H1 (cell line): ENCODE results near the gene AHNAK2. TPM values are rescaled to one million over a fixed set of nuclear protein-coding genes. Genes with fewer than 3 reads are reported as not detected.

ENCODE experiments used
- CTCF ChIA-PET: fragments of 300-600 bp; sonication (Branson Sonifier 250); formaldehyde crosslinking; loops from one replicate; lab custom pipeline; 2021; ENCODE audit not compliant: partially characterized antibody; lab: Charles Lee
- POLR2A ChIA-PET: fragments of 300-600 bp; sonication (Branson Sonifier 250); formaldehyde crosslinking; loops from one replicate; lab custom pipeline; 2021; ENCODE audit warnings: inconsistent platforms; ENCODE audit not compliant: partially characterized antibody; lab: Charles Lee
- DNase-seq, 2 experiments: peaks; one replicate each; pipeline versions ENCODE4 v3.0.0 to v3.0.0-alpha.2; 2010 to 2022; ENCODE audit warnings: low spot score in 2 of 2, low read depth in 1 of 2, mixed read lengths in 1 of 2
- FAIRE-seq: peaks from 2 replicates; lab custom pipeline; 2011; peaks lifted over from hg19 to GRCh38; lab: Jason Lieb, UNC
- H2AFZ ChIP-seq: 2 replicates; pipeline ENCODE4 v1.8.1; 2012; ENCODE audit warnings: low read length, inconsistent platforms
- H2AK5ac ChIP-seq: 2 replicates; pipeline ENCODE4 v1.6.1; 2013; ENCODE audit warnings: low read depth, low read length
- H2BK120ac ChIP-seq: replicated peaks from 2 replicates; pipeline ENCODE3; 2013; ENCODE audit warnings: low read depth, low read length, inconsistent platforms
- H2BK12ac ChIP-seq: 2 replicates; pipeline ENCODE4 v1.6.1; 2013; ENCODE audit warnings: low read depth, low read length
- H2BK15ac ChIP-seq: 2 replicates; pipeline ENCODE4 v1.6.1; 2013; ENCODE audit warnings: low read length
- H2BK20ac ChIP-seq: 2 replicates; pipeline ENCODE4 v1.6.1; 2013; ENCODE audit warnings: low read length
- H2BK5ac ChIP-seq: 2 replicates; pipeline ENCODE4 v1.6.1; 2013; ENCODE audit warnings: low read depth, low read length
- H3K14ac ChIP-seq: 2 replicates; pipeline ENCODE4 v1.6.1; 2013; ENCODE audit warnings: inconsistent platforms; ENCODE audit not compliant: insufficient read length
- H3K18ac ChIP-seq: 2 replicates; pipeline ENCODE4 v1.6.1; 2013; ENCODE audit warnings: low read length; ENCODE audit errors: extremely low read depth
- H3K23ac ChIP-seq: 2 replicates; pipeline ENCODE4 v1.6.1; 2013; ENCODE audit warnings: inconsistent platforms; ENCODE audit not compliant: insufficient read length
- H3K23me2 ChIP-seq: 2 replicates; pipeline ENCODE4 v1.6.1; 2013; ENCODE audit warnings: low read depth, low read length
- H3K27ac ChIP-seq: 2 replicates; pipeline ENCODE4 v1.6.1; 2011; ENCODE audit warnings: low read depth, low read length, inconsistent platforms
- H3K27me3 ChIP-seq, 4 experiments: replicated peaks in 1 of 4; 1 replicate in 1 of 4; 2 replicates in 3 of 4; pipeline versions ENCODE4 v1.6.1 to v1.8.1; 2011 to 2013; ENCODE audit warnings: low read length in 3 of 4, mild to moderate bottlenecking in 3 of 4, inconsistent platforms in 2 of 4, mixed read lengths in 2 of 4, moderate library complexity in 1 of 4; ENCODE audit not compliant: control insufficient read depth in 3 of 4, insufficient read depth in 3 of 4; ENCODE audit errors: extremely low read depth in 1 of 4
- H3K36me3 ChIP-seq, 4 experiments: 2 replicates each; pipeline versions ENCODE4 v1.6.1 to v1.8.1; 2011 to 2013; ENCODE audit warnings: mild to moderate bottlenecking in 4 of 4, low read length in 3 of 4, moderate library complexity in 2 of 4, control low read depth in 1 of 4, inconsistent platforms in 1 of 4; ENCODE audit not compliant: insufficient read depth in 4 of 4, control insufficient read depth in 2 of 4
- H3K4ac ChIP-seq: replicated peaks from 2 replicates; pipeline ENCODE3; 2013; ENCODE audit warnings: low read length, low read depth, mixed read lengths, inconsistent platforms; ENCODE audit not compliant: insufficient read length
- H3K4me1 ChIP-seq, 4 experiments: replicated peaks in 1 of 4; 1 replicate in 1 of 4; 2 replicates in 3 of 4; pipeline versions ENCODE4 v1.6.1 to v1.8.1; 2011 to 2013; ENCODE audit warnings: low read length in 3 of 4, inconsistent platforms in 2 of 4, mixed read lengths in 1 of 4; ENCODE audit not compliant: insufficient read depth in 4 of 4, control insufficient read depth in 3 of 4
- H3K4me2 ChIP-seq, 2 experiments: 2 replicates each; pipeline versions ENCODE4 v1.6.1 to v1.8.1; 2011 to 2013; ENCODE audit warnings: low read depth in 2 of 2, low read length in 2 of 2, control low read depth in 1 of 2, inconsistent platforms in 1 of 2, mild to moderate bottlenecking in 1 of 2; ENCODE audit not compliant: insufficient read depth in 1 of 2
- H3K4me3 ChIP-seq, 4 experiments: fragments of 200-600, 300-600 bp in 1 of 4; sonication (generic), shearing (Covaris generic), sonication (Bioruptor Twin) in 1 of 4; 2 replicates each; pipeline versions ENCODE4 v1.5.1 to v1.8.1; 2011 to 2016; ENCODE audit warnings: low read length in 4 of 4, low read depth in 3 of 4, control low read depth in 2 of 4, inconsistent platforms in 2 of 4, mild to moderate bottlenecking in 2 of 4, mixed read lengths in 1 of 4, moderate library complexity in 1 of 4; ENCODE audit not compliant: insufficient read depth in 2 of 4; ENCODE audit errors: extremely low read depth in 1 of 4
- H3K56ac ChIP-seq: replicated peaks from 2 replicates; pipeline ENCODE3; 2013; ENCODE audit warnings: low read depth, mild to moderate bottlenecking, mixed read lengths, low read length, inconsistent platforms; ENCODE audit not compliant: insufficient read length
- H3K79me1 ChIP-seq: 2 replicates; pipeline ENCODE4 v1.6.1; 2013; ENCODE audit warnings: low read depth, low read length, control low read depth
- H3K79me2 ChIP-seq, 2 experiments: 2 replicates each; pipeline versions ENCODE4 v1.6.1 to v1.8.1; 2012 to 2013; ENCODE audit warnings: low read length in 2 of 2, mild to moderate bottlenecking in 2 of 2, inconsistent platforms in 1 of 2; ENCODE audit not compliant: insufficient read depth in 2 of 2, control insufficient read depth in 1 of 2
- H3K9ac ChIP-seq, 4 experiments: replicated peaks in 1 of 4; 1 replicate in 1 of 4; 2 replicates in 3 of 4; pipeline versions ENCODE4 v1.6.1 to v1.8.1; 2011 to 2013; ENCODE audit warnings: low read depth in 3 of 4, low read length in 3 of 4, control low read depth in 2 of 4, mild to moderate bottlenecking in 2 of 4, moderate library complexity in 2 of 4, inconsistent platforms in 1 of 4; ENCODE audit errors: extremely low read depth in 1 of 4
- H3K9me3 ChIP-seq, 2 experiments: 2 replicates each; pipeline versions ENCODE4 v1.6.1 to v1.8.1; 2012 to 2013; ENCODE audit warnings: mild to moderate bottlenecking in 2 of 2, moderate library complexity in 2 of 2, control low read depth in 1 of 2, inconsistent platforms in 1 of 2, low read depth in 1 of 2, low read length in 1 of 2, mixed read lengths in 1 of 2; ENCODE audit not compliant: insufficient read depth in 2 of 2
- H4K20me1 ChIP-seq, 2 experiments: replicated peaks in 1 of 2; 2 replicates each; pipeline versions ENCODE3 to v1.8.1; 2011 to 2013; ENCODE audit warnings: inconsistent platforms in 2 of 2, low read length in 2 of 2, mild to moderate bottlenecking in 1 of 2; ENCODE audit not compliant: insufficient read depth in 2 of 2, control insufficient read depth in 1 of 2
- H4K5ac ChIP-seq: 2 replicates; pipeline ENCODE4 v1.6.1; 2013; ENCODE audit warnings: low read length, low read depth, mixed read lengths, inconsistent platforms; ENCODE audit not compliant: insufficient read length
- H4K8ac ChIP-seq: 2 replicates; pipeline ENCODE4 v1.8.0; 2013; ENCODE audit warnings: mild to moderate bottlenecking, moderate library complexity, low read length, inconsistent platforms; ENCODE audit not compliant: insufficient read depth; ENCODE audit errors: extremely low read depth
- H4K91ac ChIP-seq: replicated peaks from 2 replicates; pipeline ENCODE3; 2013; ENCODE audit warnings: low read length, mixed read lengths, inconsistent platforms; ENCODE audit not compliant: insufficient read length
- ASH2L ChIP-seq: fragments of 200-600, 300-600 bp; sonication (generic); IDR thresholded peaks from one replicate; pipeline ENCODE4 v1.7.1; 2017; ENCODE audit warnings: low read length
- ATF2 ChIP-seq: IDR thresholded peaks from 2 replicates; pipeline ENCODE4 v1.6.1; 2012; ENCODE audit warnings: low read length, inconsistent platforms
- ATF3 ChIP-seq: IDR thresholded peaks from 2 replicates; pipeline ENCODE4 v1.6.1; 2011; ENCODE audit warnings: low read depth, mild to moderate bottlenecking, low read length; ENCODE audit not compliant: insufficient read depth
- BACH1 ChIP-seq: IDR thresholded peaks from 2 replicates; pipeline ENCODE4 v1.6.1; 2012; ENCODE audit warnings: low read length, improper control_type of control experiment
- CEBPB ChIP-seq: IDR thresholded peaks from 2 replicates; pipeline ENCODE4 v1.6.1; 2012; ENCODE audit warnings: low read depth, low read length
- CHD2 ChIP-seq: IDR thresholded peaks from 2 replicates; pipeline ENCODE4 v1.6.1; 2012; ENCODE audit warnings: low read length, improper control_type of control experiment
- RAD21 ChIP-seq, 2 experiments: IDR thresholded peaks in 1 of 2; conservative IDR thresholded peaks in 1 of 2; 2 replicates each; pipeline ENCODE4 v1.6.1; 2011; ENCODE audit warnings: low read depth in 2 of 2, low read length in 2 of 2, improper control_type of control experiment in 1 of 2, inconsistent platforms in 1 of 2, mild to moderate bottlenecking in 1 of 2, moderate library complexity in 1 of 2
- SIN3A ChIP-seq, 2 experiments: IDR thresholded peaks in 1 of 2; conservative IDR thresholded peaks in 1 of 2; 2 replicates each; pipeline ENCODE4 v1.6.1; 2011 to 2012; ENCODE audit warnings: low read length in 2 of 2, improper control_type of control experiment in 1 of 2, low read depth in 1 of 2, mild to moderate bottlenecking in 1 of 2
- WGBS, 2 experiments: shearing (Covaris generic) in 1 of 2; methylation state at CpG; one replicate each; pipeline versions ENCODE4 v1.1.6 to v1.1.7; 2013 to 2015; ENCODE audit warnings: low lambda C conversion rate in 2 of 2, mixed read lengths in 2 of 2, inconsistent platforms in 1 of 2, low coverage in 1 of 2, missing lambda C conversion rate in 1 of 2; ENCODE audit not compliant: insufficient replicate concordance in 2 of 2, insufficient coverage in 1 of 2, insufficient read length in 1 of 2; ENCODE audit errors: extremely low coverage in 1 of 2, missing lambda C conversion rate in 1 of 2; 5-methylcytosine and 5-hydroxymethylcytosine counted together
- polyA plus RNA-seq, 7 experiments: library from polyadenylated mRNA; depleted of rRNA in 3 of 7; stranded (reverse) in 5 of 7; unstranded in 2 of 7; fragments of >200 nt in 5 of 7; fragments of 200-250 nt in 2 of 7; gene quantifications; 1 replicate in 5 of 7; 2 replicates in 1 of 7; 4 replicates in 1 of 7; pipeline versions ENCODE4 v1.2.1 to v1.2.3, GENCODE V29; 2011 to 2013; ENCODE audit warnings: missing spikeins in 2 of 7, mixed read lengths in 2 of 7
- total RNA-seq: library from RNA; stranded (reverse); fragmentation: NEBNext Ultra II Directional; extraction: Animal tissue kit (Norgen Biotek cat#: 25700); gene quantifications from 2 replicates; pipeline ENCODE4 v1.2.1, GENCODE V29; 2021

AHNAK2 gene
- total and polyA plus RNA-seq, 2 of the 8 experiments (the other 6 are each of a cell fraction or from before 2014, with no cell fraction given), result 0.95 to 2.0 TPM

- Histone ChIP-seq H3K23me2 (no peaks in the 10 kb centered on the region), H3K9me3 (peaks cover 0 to 56% of the 10 kb centered on the region in 2 experiments; a peak in 1 of 4 replicates), H3K18ac (no peak overlapping the region), H2BK15ac (no peak overlapping the region), H4K5ac (no peak overlapping the region), H2BK20ac (no peak overlapping the region), H2BK120ac (no peak overlapping the region), H3K23ac (no peak overlapping the region), H3K4me2 (no peak overlapping the region), H3K27ac (no peak overlapping the region), H4K20me1 (no peaks in the 10 kb centered on the region), H3K56ac (no peak overlapping the region), H3K79me2 (no peaks in the 10 kb centered on the region), H4K91ac (no peak overlapping the region), H2AFZ (no peak overlapping the region), H2BK12ac (no peak overlapping the region), H3K14ac (no peak overlapping the region), H4K8ac (no peak overlapping the region), H3K4me3 (no peak overlapping the region), H3K27me3 (no peaks in the 10 kb centered on the region)
- POLR2A ChIA-PET, result no interaction called here
- no peak for DNase-seq
- TF ChIP-seq SIN3A (conservative IDR thresholded peaks at IDR 0.05 in 1 of 2, IDR thresholded peaks at IDR 0.05 in 1 of 2; ENCODE audit: low read depth in 1 of 2, low read length in 2 of 2) (no peak), ATF2 (no peak), CHD2 (no peak), ASH2L (no peak), RAD21 (IDR thresholded peaks at IDR 0.05 in 1 of 2, conservative IDR thresholded peaks at IDR 0.05 in 1 of 2; ENCODE audit: low read depth in 2 of 2, low read length in 2 of 2) (no peak), CEBPB (no peak), ATF3 (no peak), BACH1 (no peak)
- TF ChIP-seq, all 59 proteins: peak for 0
- Histone ChIP-seq H3K36me3 (no peaks in the 10 kb centered on the region), H2BK5ac (no peak overlapping the region), H3K79me1 (no peaks in the 10 kb centered on the region), H3K9ac (no peak overlapping the region), H3K4me1 (no peaks in the 10 kb centered on the region), H3K4ac (no peak overlapping the region), H2AK5ac (no peak overlapping the region)
- whole genome bisulfite sequencing, 2 experiments, result 73% methylated on average over 16 of the region's 17 CpGs; no CpG with 5 or more reads in 1 of the 2 experiments
- CTCF ChIA-PET, result no interaction called here
- no peak for FAIRE-seq
Observed at GRCh38 chr14:104950021-104950420, 28.2 kb downstream of the AHNAK2 start.
